NCI-H1417 treated with DMSO at 0.1 percent for 48 hours (cell line): ENCODE data around the gene TRPM5.

Experiments used
- DNase-seq: peaks from one replicate; lab custom pipeline; 2025; lab: John Stamatoyannopoulos, UW

The TRPM5 gene

GRCh38 chr11:2470495-2470894 is 26.2 kb upstream of the TRPM5 start:
- DNase-seq = no peak

- no peak for DNase-seq
Observed at GRCh38 chr11:2468363-2469235, 24.3 kb upstream of the TRPM5 start.

- no peak for DNase-seq
Observed at GRCh38 chr11:2467695-2468055, 23.4 kb upstream of the TRPM5 start.

- no peak for DNase-seq
Observed at GRCh38 chr11:2466869-2467694, 22.8 kb upstream of the TRPM5 start.

- DNase-seq = no peak
Observed at GRCh38 chr11:2466069-2466801, 21.9 kb upstream of the TRPM5 start.

GRCh38 chr11:2465202-2466068 is 21.1 kb upstream of the TRPM5 start:
- DNase-seq = no peak

GRCh38 chr11:2464451-2465165 is 20.3 kb upstream of the TRPM5 start:
- DNase-seq = no peak

GRCh38 chr11:2463766-2464277 is 19.5 kb upstream of the TRPM5 start:
- DNase-seq = no peak

- DNase-seq = no peak
Observed at GRCh38 chr11:2462986-2463765, 18.9 kb upstream of the TRPM5 start.

GRCh38 chr11:2462543-2462985 is 18.2 kb upstream of the TRPM5 start:
- no peak for DNase-seq

GRCh38 chr11:2461956-2462542 is 17.7 kb upstream of the TRPM5 start:
- DNase-seq = no peak

GRCh38 chr11:2461253-2461955 is 17.1 kb upstream of the TRPM5 start:
- DNase-seq = no peak

GRCh38 chr11:2460540-2461252 is 16.4 kb upstream of the TRPM5 start:
- no peak for DNase-seq

- DNase-seq = no peak
Observed at GRCh38 chr11:2459796-2460531, 15.7 kb upstream of the TRPM5 start.

GRCh38 chr11:2459016-2459725 is 14.9 kb upstream of the TRPM5 start:
- no peak for DNase-seq

GRCh38 chr11:2458321-2458720 is 14.0 kb upstream of the TRPM5 start:
- no peak for DNase-seq

- no peak for DNase-seq
Observed at GRCh38 chr11:2453436-2453835, 9.1 kb upstream of the TRPM5 start.
